Brain microvascular endothelial cell (primary cell): ENCODE measurements around the gene ZBTB46.

Source experiments
- DNase-seq: peaks from one replicate; pipeline ENCODE4 v3.0.0-alpha.2; 2020
- H3K27ac ChIP-seq: fragments of 250-450 bp; sonication (Bioruptor Pico); 2 replicates; pipeline ENCODE4 v1.5.1; 2020; ENCODE audit warnings: mild to moderate bottlenecking, moderate library complexity
- H3K27me3 ChIP-seq: fragments of 250-450 bp; sonication (Bioruptor Pico); replicated peaks from 2 replicates; pipeline ENCODE4 v1.5.1; 2020; ENCODE audit warnings: mild to moderate bottlenecking
- H3K36me3 ChIP-seq: fragments of 250-450 bp; sonication (Bioruptor Pico); replicated peaks from 2 replicates; pipeline ENCODE4 v1.5.1; 2020; ENCODE audit warnings: mild to moderate bottlenecking
- H3K4me3 ChIP-seq: 2 replicates; pipeline ENCODE4 v1.5.1; 2011; ENCODE audit warnings: low read depth, mild to moderate bottlenecking, control low read depth, low read length, moderate library complexity
- in situ Hi-C: cut with HindIII; loops from 2 replicates; pipeline ENCODE4 v1.10.0; 2017; ENCODE audit warnings: low sequenced_read_pairs, low pct_ligation_motif_present
- TF ChIP-seq, protein P1 (sequence below): IDR thresholded peaks from 2 replicates; pipeline ENCODE4 v1.5.1; 2011; ENCODE audit warnings: low read depth, mild to moderate bottlenecking, moderate library complexity, low read length, control low read depth, inconsistent platforms; ENCODE audit errors: missing control alignments

ZBTB46 gene

DNA sequence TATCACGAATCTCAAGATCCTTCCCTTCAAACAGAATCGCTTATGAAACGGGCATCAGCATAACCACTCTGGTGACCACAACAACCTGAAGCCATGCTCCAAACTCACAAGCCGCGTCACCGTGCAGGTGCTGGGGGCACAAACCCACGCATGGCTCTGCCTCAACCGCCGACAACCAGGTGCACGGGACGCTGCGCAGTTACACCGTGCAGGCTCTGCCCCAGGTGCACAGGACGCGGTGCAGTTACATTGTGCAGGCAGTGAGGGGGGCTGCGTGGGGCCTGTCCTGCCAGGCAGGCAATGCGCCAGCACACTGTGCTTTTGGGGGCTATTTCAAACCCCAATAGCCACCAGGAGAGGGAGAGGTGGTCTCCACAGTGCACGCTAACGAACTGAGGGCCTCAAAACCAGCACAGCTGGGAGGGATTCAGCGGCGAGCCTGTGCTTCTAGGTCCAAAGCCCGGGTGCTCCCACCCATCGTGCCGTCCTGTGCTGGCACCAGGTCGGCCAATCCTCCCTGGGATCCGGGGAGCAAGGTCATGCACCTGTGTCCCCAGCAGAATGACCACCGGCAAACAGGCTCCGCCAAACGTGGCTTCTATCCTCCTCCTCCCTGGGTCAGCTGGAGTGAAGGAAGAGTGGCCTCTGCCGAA, 35.8 kb downstream of the ZBTB46 start:
- in situ Hi-C loops, result no loop called here
- Histone ChIP-seq H3K27me3 (no peaks in the 10 kb centered on the region), H3K4me3 (no peak overlapping the region), H3K27ac (no peak overlapping the region), H3K36me3 (no peaks in the 10 kb centered on the region)
- no peak for DNase-seq
- TF ChIP-seq, protein P1, sequence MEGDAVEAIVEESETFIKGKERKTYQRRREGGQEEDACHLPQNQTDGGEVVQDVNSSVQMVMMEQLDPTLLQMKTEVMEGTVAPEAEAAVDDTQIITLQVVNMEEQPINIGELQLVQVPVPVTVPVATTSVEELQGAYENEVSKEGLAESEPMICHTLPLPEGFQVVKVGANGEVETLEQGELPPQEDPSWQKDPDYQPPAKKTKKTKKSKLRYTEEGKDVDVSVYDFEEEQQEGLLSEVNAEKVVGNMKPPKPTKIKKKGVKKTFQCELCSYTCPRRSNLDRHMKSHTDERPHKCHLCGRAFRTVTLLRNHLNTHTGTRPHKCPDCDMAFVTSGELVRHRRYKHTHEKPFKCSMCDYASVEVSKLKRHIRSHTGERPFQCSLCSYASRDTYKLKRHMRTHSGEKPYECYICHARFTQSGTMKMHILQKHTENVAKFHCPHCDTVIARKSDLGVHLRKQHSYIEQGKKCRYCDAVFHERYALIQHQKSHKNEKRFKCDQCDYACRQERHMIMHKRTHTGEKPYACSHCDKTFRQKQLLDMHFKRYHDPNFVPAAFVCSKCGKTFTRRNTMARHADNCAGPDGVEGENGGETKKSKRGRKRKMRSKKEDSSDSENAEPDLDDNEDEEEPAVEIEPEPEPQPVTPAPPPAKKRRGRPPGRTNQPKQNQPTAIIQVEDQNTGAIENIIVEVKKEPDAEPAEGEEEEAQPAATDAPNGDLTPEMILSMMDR, result no peak

DNA sequence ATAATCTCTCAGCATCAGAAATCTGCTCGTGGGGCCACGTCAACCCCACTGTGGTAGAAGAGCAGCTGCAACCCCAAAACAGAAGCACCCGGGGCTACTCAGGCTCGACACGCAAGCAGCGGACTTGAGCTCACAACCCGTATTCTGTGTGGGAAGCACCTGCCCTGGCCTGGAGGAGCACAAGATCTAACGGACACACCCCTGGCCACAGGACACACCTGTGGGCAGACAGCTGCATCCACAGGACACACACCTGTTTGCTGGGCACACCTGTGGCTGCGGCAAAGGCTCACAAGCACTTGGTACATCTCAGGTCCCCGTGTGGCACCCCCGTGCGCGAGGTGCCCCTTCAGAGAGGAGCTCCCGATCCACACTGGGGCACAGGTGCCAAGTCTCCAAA, 36.5 kb downstream of the ZBTB46 start:
- Histone ChIP-seq H3K36me3 (no peaks in the 10 kb centered on the region), H3K27ac (no peak overlapping the region), H3K4me3 (no peak overlapping the region), H3K27me3 (no peaks in the 10 kb centered on the region)
- TF ChIP-seq, protein P1, result no peak
- in situ Hi-C loops, result no loop called here
- no peak for DNase-seq

DNA sequence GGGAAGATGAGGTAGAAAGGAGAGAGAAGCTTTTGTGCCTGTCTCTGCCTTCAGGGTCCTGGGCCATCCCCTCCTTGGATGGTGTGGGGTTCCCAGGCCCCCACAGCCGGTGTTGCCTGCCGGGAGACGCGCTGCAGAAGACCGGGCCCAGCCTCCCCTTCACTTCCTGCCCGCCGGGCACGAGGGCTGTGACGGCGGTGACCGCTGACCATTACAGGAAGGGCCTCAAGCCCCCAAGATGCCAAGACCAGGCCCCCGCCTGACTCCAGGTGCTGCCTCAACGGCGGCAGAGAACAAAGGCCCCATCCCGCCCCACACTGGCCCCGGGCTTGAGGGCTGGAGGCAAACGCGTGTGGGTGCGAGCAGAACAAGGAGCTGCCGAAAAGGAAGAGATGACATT, 38.2 kb downstream of the ZBTB46 start:
- no peak for DNase-seq
- Histone ChIP-seq H3K36me3 (no peaks in the 10 kb centered on the region), H3K27ac (no peak overlapping the region), H3K27me3 (no peaks in the 10 kb centered on the region), H3K4me3 (no peak overlapping the region)
- TF ChIP-seq, protein P1, result no peak
- in situ Hi-C loops, result no loop called here

DNA sequence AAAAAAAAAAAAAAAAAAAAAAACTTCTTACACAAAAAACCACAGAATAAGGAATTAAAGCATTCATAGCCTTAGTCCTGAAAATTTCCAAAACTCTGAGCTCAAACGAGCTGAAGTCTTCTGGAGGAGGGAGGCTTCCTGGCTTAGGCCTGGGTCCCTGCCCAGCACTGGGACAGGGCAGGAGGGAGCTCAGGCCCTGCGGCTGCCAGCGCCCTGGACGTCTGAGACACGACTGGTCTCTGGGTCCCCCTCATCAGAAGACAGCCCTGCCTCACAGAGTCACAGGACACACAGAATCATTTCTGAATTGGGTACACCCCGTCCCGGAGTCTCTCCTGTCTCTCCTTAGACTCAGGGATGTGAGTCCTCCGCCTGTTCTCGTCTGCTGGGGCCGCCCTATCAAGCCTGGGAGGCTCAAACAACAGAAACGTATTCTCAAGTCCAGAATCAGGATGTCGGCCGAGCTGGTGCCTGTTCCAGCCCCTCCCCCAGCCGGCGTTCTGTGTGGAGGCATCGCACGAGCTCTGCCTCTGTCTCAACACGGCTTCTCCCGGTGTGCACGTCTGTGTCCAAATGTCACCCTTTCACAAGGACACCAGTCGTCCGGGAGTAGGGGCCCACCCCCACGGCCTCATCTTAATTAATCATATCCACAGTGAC, 39.4 kb downstream of the ZBTB46 start:
- Histone ChIP-seq H3K4me3 (no peak overlapping the region), H3K27ac (no peak overlapping the region), H3K27me3 (no peaks in the 10 kb centered on the region), H3K36me3 (no peaks in the 10 kb centered on the region)
- in situ Hi-C loops, result no loop called here
- no peak for DNase-seq
- TF ChIP-seq, protein P1, result no peak

DNA sequence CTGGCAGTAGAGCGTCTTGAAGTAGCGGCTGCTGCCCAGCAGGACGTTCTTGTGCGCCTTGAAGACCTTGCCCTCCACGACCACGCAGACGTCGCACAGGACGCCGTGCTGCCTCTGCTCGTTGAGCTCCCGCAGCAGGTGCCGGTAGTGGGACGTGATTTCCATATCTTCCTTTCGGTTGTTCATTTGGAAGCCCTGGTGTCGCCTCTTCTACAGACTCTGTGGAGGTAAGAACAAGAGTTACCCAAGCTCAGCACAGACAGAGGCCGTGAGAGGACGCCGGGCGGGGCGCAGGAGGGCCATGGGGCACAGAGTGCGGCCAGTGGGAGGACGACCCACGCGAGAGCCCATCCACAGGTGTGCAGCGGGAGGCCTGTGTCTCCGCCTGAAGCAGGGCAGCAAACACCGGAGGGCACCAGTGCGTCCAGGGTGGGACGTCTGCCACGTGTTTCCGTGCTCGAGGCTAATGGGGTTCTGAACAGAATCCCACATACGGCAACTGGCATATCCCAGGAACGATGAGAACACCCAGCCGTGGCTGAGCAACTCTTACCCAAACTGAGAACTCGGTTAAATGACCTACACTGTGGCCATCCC, 40.4 kb downstream of the ZBTB46 start:
- TF ChIP-seq, protein P1, result no peak
- in situ Hi-C loops, result no loop called here
- no peak for DNase-seq

More for the DNA sequence above, 40.4 kb downstream of the ZBTB46 start:
- Histone ChIP-seq H3K27me3 (no peaks in the 10 kb centered on the region), H3K27ac (no peak overlapping the region), H3K4me3 (no peak overlapping the region), H3K36me3 (no peaks in the 10 kb centered on the region)
